HG03097 (cell line): ENCODE data around the gene SFT2D3.

ENCODE experiments used
- ATAC-seq: cut with Tn5 transposase; IDR thresholded peaks from one replicate; pipeline ENCODE4 v1.9.1; 2021; ENCODE audit not compliant: unreplicated experiment, low FRiP score

The SFT2D3 gene

GRCh38 chr2:127737892-127738291, 36.6 kb downstream of the SFT2D3 start:
- ATAC-seq: no peak

GRCh38 chr2:127739800-127740199, 38.5 kb downstream of the SFT2D3 start:
- ATAC-seq: no peak

GRCh38 chr2:127740665-127741288, 39.5 kb downstream of the SFT2D3 start:
- ATAC-seq: no peak

- no peak for ATAC-seq
Measured at GRCh38 chr2:127743477-127744026, 42.3 kb downstream of the SFT2D3 start.

GRCh38 chr2:127747621-127748020, 46.3 kb downstream of the SFT2D3 start:
- ATAC-seq: no peak

- ATAC-seq: peak; percentile 93
Measured at GRCh38 chr2:127749537-127749936, 48.2 kb downstream of the SFT2D3 start.

GRCh38 chr2:127753374-127753773, 52.1 kb downstream of the SFT2D3 start:
- ATAC-seq: no peak

- no peak for ATAC-seq
Measured at GRCh38 chr2:127754186-127754585, 52.9 kb downstream of the SFT2D3 start.
